ENCODE measurements around the gene ELP2.

The ELP2 gene

DNA sequence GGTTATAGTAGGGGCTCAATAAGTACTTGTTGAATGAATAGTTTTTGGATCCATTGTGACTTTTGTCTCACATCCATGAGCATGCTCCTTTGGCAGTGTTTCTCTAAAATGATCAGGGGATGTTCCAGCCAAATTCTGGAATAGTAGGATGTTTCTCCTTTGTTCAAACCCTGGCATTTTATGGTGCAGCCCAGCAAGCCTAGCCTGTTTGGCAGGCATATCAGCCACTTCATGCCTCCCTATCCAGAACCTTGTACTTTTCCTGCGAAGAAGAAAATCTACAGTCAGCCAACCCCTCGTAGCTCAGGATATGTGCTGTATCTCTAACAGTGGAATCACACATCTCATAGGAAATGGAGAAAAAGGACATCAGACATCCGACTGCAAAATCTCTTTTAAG, 35.3 kb upstream of the ELP2 start:
- H3K4me2 ChIP-seq (ENCODE audit: insufficient read depth, low read length), result no peak overlapping the region
- H3K4me3 ChIP-seq (ENCODE audit: low read depth in 1 of 2, low read length in 2 of 2), result no peak overlapping the region
- H3K27ac ChIP-seq (ENCODE audit: low read length), result no peak overlapping the region
- TF ChIP-seq, protein P1, sequence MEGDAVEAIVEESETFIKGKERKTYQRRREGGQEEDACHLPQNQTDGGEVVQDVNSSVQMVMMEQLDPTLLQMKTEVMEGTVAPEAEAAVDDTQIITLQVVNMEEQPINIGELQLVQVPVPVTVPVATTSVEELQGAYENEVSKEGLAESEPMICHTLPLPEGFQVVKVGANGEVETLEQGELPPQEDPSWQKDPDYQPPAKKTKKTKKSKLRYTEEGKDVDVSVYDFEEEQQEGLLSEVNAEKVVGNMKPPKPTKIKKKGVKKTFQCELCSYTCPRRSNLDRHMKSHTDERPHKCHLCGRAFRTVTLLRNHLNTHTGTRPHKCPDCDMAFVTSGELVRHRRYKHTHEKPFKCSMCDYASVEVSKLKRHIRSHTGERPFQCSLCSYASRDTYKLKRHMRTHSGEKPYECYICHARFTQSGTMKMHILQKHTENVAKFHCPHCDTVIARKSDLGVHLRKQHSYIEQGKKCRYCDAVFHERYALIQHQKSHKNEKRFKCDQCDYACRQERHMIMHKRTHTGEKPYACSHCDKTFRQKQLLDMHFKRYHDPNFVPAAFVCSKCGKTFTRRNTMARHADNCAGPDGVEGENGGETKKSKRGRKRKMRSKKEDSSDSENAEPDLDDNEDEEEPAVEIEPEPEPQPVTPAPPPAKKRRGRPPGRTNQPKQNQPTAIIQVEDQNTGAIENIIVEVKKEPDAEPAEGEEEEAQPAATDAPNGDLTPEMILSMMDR (IDR thresholded peaks at IDR 0.05; ENCODE audit: borderline replicate concordance, extremely low read depth, low read length, poor library complexity, severe bottlenecking), result no peak
- TF ChIP-seq EZH2 (IDR thresholded peaks at IDR 0.05; ENCODE audit: borderline replicate concordance, low read depth, low read length, severe bottlenecking), result no peak
- H2AFZ ChIP-seq (ENCODE audit: low read depth, low read length), result no peak overlapping the region
- H4K20me1 ChIP-seq (ENCODE audit: insufficient read depth, low read length), result no peaks in the 10 kb centered on the region
- no peaks in the 10 kb centered on the region for H3K9me3 ChIP-seq (ENCODE audit: insufficient read depth, low read length, severe bottlenecking)
- no peaks in the 10 kb centered on the region for H3K79me2 ChIP-seq (ENCODE audit: insufficient read depth, low read length)
- H3K4me1 ChIP-seq (ENCODE audit: insufficient read depth, low read length), result no peaks in the 10 kb centered on the region
- H3K36me3 ChIP-seq (ENCODE audit: insufficient read depth, low read length), result no peaks in the 10 kb centered on the region
- H3K9ac ChIP-seq (ENCODE audit: low read depth, low read length), result no peak overlapping the region
- DNase-seq (no peak), ATAC-seq (ENCODE audit: insufficient read depth, low read depth) (no peak)
- H3K27me3 ChIP-seq (ENCODE audit: insufficient read depth, low read length, poor library complexity), result no peaks in the 10 kb centered on the region

DNA sequence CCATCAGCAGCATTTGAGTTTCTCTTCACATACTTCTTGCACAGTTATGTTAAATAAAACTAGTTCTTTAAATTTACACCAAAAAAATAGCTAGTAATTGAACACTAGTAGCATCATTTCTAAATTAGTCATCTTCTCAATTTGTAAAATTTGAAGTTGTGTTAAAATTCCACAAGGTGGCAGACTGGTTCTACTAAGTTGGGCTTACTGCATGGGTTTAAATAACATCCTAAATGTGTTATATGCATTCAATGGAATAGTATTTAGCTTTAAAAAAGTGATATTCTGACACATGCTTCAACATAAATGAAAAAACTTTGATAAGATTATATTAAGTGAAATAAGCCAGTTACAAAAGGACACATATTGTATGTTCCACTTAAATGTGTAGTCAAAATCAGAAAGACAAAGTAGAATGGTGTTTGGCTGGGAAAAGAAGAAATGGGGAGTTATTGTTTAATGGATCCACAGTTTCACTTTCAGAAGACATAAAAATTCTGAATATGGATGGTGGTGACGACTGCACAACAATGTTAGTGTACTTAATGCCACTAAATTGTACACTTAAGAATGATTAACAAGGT, 33.7 kb upstream of the ELP2 start:
- H3K27ac ChIP-seq (ENCODE audit: low read length), result no peak overlapping the region
- no peak overlapping the region for H3K9ac ChIP-seq (ENCODE audit: low read depth, low read length)
- no peak overlapping the region for H2AFZ ChIP-seq (ENCODE audit: low read depth, low read length)
- H3K79me2 ChIP-seq (ENCODE audit: insufficient read depth, low read length), result no peaks in the 10 kb centered on the region
- no peaks in the 10 kb centered on the region for H3K36me3 ChIP-seq (ENCODE audit: insufficient read depth, low read length)
- H3K9me3 ChIP-seq (ENCODE audit: insufficient read depth, low read length, severe bottlenecking), result no peaks in the 10 kb centered on the region
- no peak; the same call in 2 of the 3 replicates for ATAC-seq (ENCODE audit: insufficient read depth, low read depth)
- H4K20me1 ChIP-seq (ENCODE audit: insufficient read depth, low read length), result no peaks in the 10 kb centered on the region
- no peaks in the 10 kb centered on the region for H3K27me3 ChIP-seq (ENCODE audit: insufficient read depth, low read length, poor library complexity)
- no peak overlapping the region for H3K4me2 ChIP-seq (ENCODE audit: insufficient read depth, low read length)
- no peak for TF ChIP-seq EZH2 (IDR thresholded peaks at IDR 0.05; ENCODE audit: borderline replicate concordance, low read depth, low read length, severe bottlenecking)
- TF ChIP-seq, protein P1 (IDR thresholded peaks at IDR 0.05; ENCODE audit: borderline replicate concordance, extremely low read depth, low read length, poor library complexity, severe bottlenecking), result peak; percentile 67
- no peak for DNase-seq
- no peaks in the 10 kb centered on the region for H3K4me1 ChIP-seq (ENCODE audit: insufficient read depth, low read length)
- no peak overlapping the region for H3K4me3 ChIP-seq (ENCODE audit: low read depth in 1 of 2, low read length in 2 of 2)

DNA sequence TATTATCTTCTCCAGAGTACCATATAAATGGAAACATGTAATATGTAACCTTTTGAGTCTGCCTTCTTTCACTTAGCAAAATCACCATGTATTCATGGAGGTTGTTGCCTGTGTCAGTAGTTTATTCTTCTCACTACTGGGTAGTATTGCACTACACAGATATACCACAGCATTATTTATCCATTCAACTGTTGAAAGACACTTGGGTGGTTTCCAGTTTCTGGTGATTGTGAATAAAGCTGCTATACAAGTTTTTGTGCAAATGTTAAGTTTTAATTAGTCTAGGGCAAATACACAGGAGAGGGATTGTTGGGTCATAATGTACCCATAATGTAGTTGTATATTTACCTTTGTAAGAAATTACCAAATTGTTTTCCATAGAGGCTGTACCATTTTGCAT, 32.7 kb upstream of the ELP2 start:
- H3K36me3 ChIP-seq (ENCODE audit: insufficient read depth, low read length), result no peaks in the 10 kb centered on the region
- no peaks in the 10 kb centered on the region for H3K79me2 ChIP-seq (ENCODE audit: insufficient read depth, low read length)
- peaks cover 5% of the 10 kb centered on the region for H3K9me3 ChIP-seq (ENCODE audit: insufficient read depth, low read length, severe bottlenecking)
- no peaks in the 10 kb centered on the region for H4K20me1 ChIP-seq (ENCODE audit: insufficient read depth, low read length)
- H3K4me1 ChIP-seq (ENCODE audit: insufficient read depth, low read length), result no peaks in the 10 kb centered on the region
- no peak overlapping the region for H3K4me3 ChIP-seq (ENCODE audit: low read depth in 1 of 2, low read length in 2 of 2)
- no peak overlapping the region for H3K9ac ChIP-seq (ENCODE audit: low read depth, low read length)
- DNase-seq, result no peak
- no peaks in the 10 kb centered on the region for H3K27me3 ChIP-seq (ENCODE audit: insufficient read depth, low read length, poor library complexity)
- H3K27ac ChIP-seq (ENCODE audit: low read length), result no peak overlapping the region
- no peak overlapping the region for H3K4me2 ChIP-seq (ENCODE audit: insufficient read depth, low read length)
- no peak for ATAC-seq (ENCODE audit: insufficient read depth, low read depth)
- TF ChIP-seq EZH2 (IDR thresholded peaks at IDR 0.05; ENCODE audit: borderline replicate concordance, low read depth, low read length, severe bottlenecking), result no peak
- TF ChIP-seq, protein P1 (IDR thresholded peaks at IDR 0.05; ENCODE audit: borderline replicate concordance, extremely low read depth, low read length, poor library complexity, severe bottlenecking), result no peak
- no peak overlapping the region for H2AFZ ChIP-seq (ENCODE audit: low read depth, low read length)

Measured in DND-41 (cell line).